Epithelial cell of proximal tubule (primary cell): ENCODE data around the gene OMP. TPM values are rescaled to one million over a fixed set of nuclear protein-coding genes. Genes with fewer than 3 reads are reported as not detected.

Experiments
- DNase-seq: peaks from one replicate; pipeline ENCODE4 v3.0.0-alpha.2; 2011; ENCODE audit warnings: low read depth
- H3K4me3 ChIP-seq: 2 replicates; pipeline ENCODE4 v1.5.1; 2011; ENCODE audit warnings: low read depth, mild to moderate bottlenecking, low read length
- CTCF ChIP-seq: conservative IDR thresholded peaks from 2 replicates; pipeline ENCODE4 v1.5.1; 2012; ENCODE audit warnings: low read depth, mild to moderate bottlenecking, low read length
- total RNA-seq: library from RNA; depleted of rRNA; stranded (reverse); fragments of >200 nt; gene quantifications from 2 replicates; pipeline ENCODE4 v1.2.3, GENCODE V29; 2015

OMP gene
- total RNA-seq, 1 donor from 2014 or later: not detected

GRCh38 chr11:77135069-77135468 is 32.4 kb downstream of the OMP start:
- no peak overlapping the region for H3K4me3 ChIP-seq
- no peak for TF ChIP-seq CTCF
- DNase-seq: no peak

- no peak overlapping the region for H3K4me3 ChIP-seq
- no peak for TF ChIP-seq CTCF
- no peak for DNase-seq
Observed at GRCh38 chr11:77136074-77136473, 33.4 kb downstream of the OMP start.

GRCh38 chr11:77136784-77137420 is 34.3 kb downstream of the OMP start:
- TF ChIP-seq CTCF: no peak
- no peak for DNase-seq
- H3K4me3 ChIP-seq: no peak overlapping the region

- no peak for DNase-seq
- H3K4me3 ChIP-seq: no peak overlapping the region
- no peak for TF ChIP-seq CTCF
Observed at GRCh38 chr11:77137421-77137820, 34.8 kb downstream of the OMP start.

- DNase-seq: no peak
- no peak for TF ChIP-seq CTCF
- H3K4me3 ChIP-seq: no peak overlapping the region
Observed at GRCh38 chr11:77138106-77138649, 35.5 kb downstream of the OMP start.

GRCh38 chr11:77139201-77139600 is 36.6 kb downstream of the OMP start:
- no peak overlapping the region for H3K4me3 ChIP-seq
- DNase-seq: no peak
- no peak for TF ChIP-seq CTCF

- no peak overlapping the region for H3K4me3 ChIP-seq
- no peak for DNase-seq
- TF ChIP-seq CTCF: no peak
Observed at GRCh38 chr11:77140231-77140851, 37.7 kb downstream of the OMP start.
